Liver (tissue), 9 donors: ENCODE results near the gene FBXO31. TPM values are rescaled to one million over a fixed set of nuclear protein-coding genes. Genes with fewer than 3 reads are reported as not detected.

ENCODE experiments used
- DNase-seq: peaks from one replicate; pipeline ENCODE4 v3.0.0-alpha.2; 2017; ENCODE audit warnings: low spot score
- H3K27ac ChIP-seq, 2 donors: one replicate each; pipeline ENCODE4 v1.7.0; 2013; ENCODE audit warnings: inconsistent platforms in 2 of 2, low read length in 2 of 2, control low read depth in 1 of 2, low read depth in 1 of 2, mild to moderate bottlenecking in 1 of 2
- H3K27me3 ChIP-seq, 4 donors: one replicate each; pipeline versions ENCODE4 v1.6.1 to v1.7.0; 2013; ENCODE audit warnings: low read length in 3 of 4, inconsistent platforms in 1 of 4, mild to moderate bottlenecking in 1 of 4, moderate library complexity in 1 of 4; ENCODE audit not compliant: control insufficient read depth in 4 of 4, insufficient read depth in 4 of 4
- H3K36me3 ChIP-seq, 4 donors: one replicate each; pipeline versions ENCODE4 v1.6.1 to v1.7.0; 2013; ENCODE audit warnings: low read length in 3 of 4, mild to moderate bottlenecking in 3 of 4, low read depth in 1 of 4, moderate library complexity in 1 of 4; ENCODE audit not compliant: control insufficient read depth in 4 of 4, insufficient read depth in 3 of 4
- H3K4me1 ChIP-seq, 4 donors: one replicate each; pipeline versions ENCODE4 v1.6.1 to v1.7.0; 2013; ENCODE audit warnings: low read length in 3 of 4, mild to moderate bottlenecking in 3 of 4, moderate library complexity in 1 of 4; ENCODE audit not compliant: control insufficient read depth in 4 of 4, insufficient read depth in 4 of 4
- H3K4me3 ChIP-seq, 3 donors: one replicate each; pipeline versions ENCODE4 v1.6.1 to v1.7.0; 2013; ENCODE audit warnings: low read length in 3 of 3, control low read depth in 1 of 3, low read depth in 1 of 3, mild to moderate bottlenecking in 1 of 3
- H3K9ac ChIP-seq, 2 donors: one replicate each; pipeline ENCODE4 v1.7.0; 2013; ENCODE audit warnings: low read length in 2 of 2, mild to moderate bottlenecking in 2 of 2, moderate library complexity in 2 of 2, control low read depth in 1 of 2, low read depth in 1 of 2
- H3K9me3 ChIP-seq, 4 donors: one replicate each; pipeline versions ENCODE4 v1.6.1 to v1.7.0; 2013; ENCODE audit warnings: low read length in 3 of 4; ENCODE audit not compliant: control insufficient read depth in 4 of 4
- FOXA1 ChIP-seq: IDR thresholded peaks from 2 replicates; pipeline ENCODE4 v1.6.1; 2016; ENCODE audit warnings: antibody characterized with exemption
- FOXA2 ChIP-seq: IDR thresholded peaks from 2 replicates; pipeline ENCODE4 v1.6.1; 2016; ENCODE audit warnings: antibody characterized with exemption
- GABPA ChIP-seq, 2 donors: IDR thresholded peaks in 1 of 2; conservative IDR thresholded peaks in 1 of 2; 2 replicates each; pipeline ENCODE4 v1.6.1; 2016; ENCODE audit warnings: antibody characterized with exemption in 2 of 2, mild to moderate bottlenecking in 1 of 2, moderate library complexity in 1 of 2
- HNF4A ChIP-seq, 2 donors: conservative IDR thresholded peaks; 2 replicates each; pipeline ENCODE4 v1.6.1; 2016; ENCODE audit warnings: antibody characterized with exemption in 2 of 2, mild to moderate bottlenecking in 2 of 2
- HNF4G ChIP-seq: IDR thresholded peaks from 2 replicates; pipeline ENCODE4 v1.6.1; 2016; ENCODE audit warnings: antibody characterized with exemption
- JUND ChIP-seq, 2 donors: IDR thresholded peaks; 2 replicates each; pipeline ENCODE4 v1.6.1; 2016; ENCODE audit warnings: antibody characterized with exemption in 2 of 2
- NR2F2 ChIP-seq: IDR thresholded peaks from 2 replicates; pipeline ENCODE4 v1.6.1; 2016; ENCODE audit warnings: antibody characterized with exemption
- RAD21 ChIP-seq, 2 donors: IDR thresholded peaks; 2 replicates each; pipeline ENCODE4 v1.6.1; 2016; ENCODE audit warnings: antibody characterized with exemption in 2 of 2, mild to moderate bottlenecking in 2 of 2
- RXRA ChIP-seq, 2 donors: IDR thresholded peaks; 2 replicates each; pipeline ENCODE4 v1.6.1; 2017 to 2018; ENCODE audit warnings: antibody characterized with exemption in 2 of 2, mild to moderate bottlenecking in 1 of 2
- SP1 ChIP-seq: IDR thresholded peaks from 2 replicates; pipeline ENCODE4 v1.6.1; 2018; ENCODE audit warnings: antibody characterized with exemption, mild to moderate bottlenecking
- YY1 ChIP-seq: IDR thresholded peaks from 2 replicates; pipeline ENCODE4 v1.6.1; 2016; ENCODE audit warnings: antibody characterized with exemption, mild to moderate bottlenecking
- WGBS: extraction: QIAGEN DNeasy Blood & Tissue Kit; methylation state at CpG from one replicate; pipeline ENCODE4 v1.1.7; 2013; 5-methylcytosine and 5-hydroxymethylcytosine counted together
- polyA plus RNA-seq, 2 donors: library from polyadenylated mRNA; stranded (reverse) in 1 of 2; unstranded in 1 of 2; fragments of 200-250 nt in 1 of 2; fragments of >200 nt in 1 of 2; fragmentation: Nextera tagmentation in 1 of 2; extraction: Ambion mirVana in 1 of 2; gene quantifications; one replicate each; pipeline versions ENCODE4 v1.2.1 to v1.2.3, GENCODE V29; 2013 to 2015
- total RNA-seq, 2 donors: library from RNA; depleted of rRNA; stranded (reverse); fragments of >200 nt; gene quantifications; one replicate each; pipeline ENCODE4 v1.2.3, GENCODE V29; 2014
- TF ChIP-seq, protein P1 (sequence below): IDR thresholded peaks from 2 replicates; pipeline ENCODE4 v1.6.1; 2016; ENCODE audit warnings: antibody characterized with exemption
- TF ChIP-seq, protein P2 (sequence below): IDR thresholded peaks from 2 replicates; pipeline ENCODE4 v1.6.1; 2016; ENCODE audit warnings: antibody characterized with exemption
- TF ChIP-seq, protein P3 (sequence below): fragments of 150-350 bp; IDR thresholded peaks from 2 replicates; pipeline ENCODE4 v1.5.1; 2017; ENCODE audit warnings: improper control_type of control experiment, low read depth, low read length; ENCODE audit not compliant: missing input control
- TF ChIP-seq, protein P4 (sequence below): IDR thresholded peaks from 2 replicates; pipeline ENCODE4 v1.6.1; 2016; ENCODE audit warnings: antibody characterized with exemption
- donor health status: healthy.
- donor health status: healthy.
- donor health status: healthy.
- donor health status: healthy.
- donor health status: healthy.

FBXO31 gene
- total and polyA plus RNA-seq, 4 donors, result 13.2 to 30.3 (median 18.1) TPM

DNA sequence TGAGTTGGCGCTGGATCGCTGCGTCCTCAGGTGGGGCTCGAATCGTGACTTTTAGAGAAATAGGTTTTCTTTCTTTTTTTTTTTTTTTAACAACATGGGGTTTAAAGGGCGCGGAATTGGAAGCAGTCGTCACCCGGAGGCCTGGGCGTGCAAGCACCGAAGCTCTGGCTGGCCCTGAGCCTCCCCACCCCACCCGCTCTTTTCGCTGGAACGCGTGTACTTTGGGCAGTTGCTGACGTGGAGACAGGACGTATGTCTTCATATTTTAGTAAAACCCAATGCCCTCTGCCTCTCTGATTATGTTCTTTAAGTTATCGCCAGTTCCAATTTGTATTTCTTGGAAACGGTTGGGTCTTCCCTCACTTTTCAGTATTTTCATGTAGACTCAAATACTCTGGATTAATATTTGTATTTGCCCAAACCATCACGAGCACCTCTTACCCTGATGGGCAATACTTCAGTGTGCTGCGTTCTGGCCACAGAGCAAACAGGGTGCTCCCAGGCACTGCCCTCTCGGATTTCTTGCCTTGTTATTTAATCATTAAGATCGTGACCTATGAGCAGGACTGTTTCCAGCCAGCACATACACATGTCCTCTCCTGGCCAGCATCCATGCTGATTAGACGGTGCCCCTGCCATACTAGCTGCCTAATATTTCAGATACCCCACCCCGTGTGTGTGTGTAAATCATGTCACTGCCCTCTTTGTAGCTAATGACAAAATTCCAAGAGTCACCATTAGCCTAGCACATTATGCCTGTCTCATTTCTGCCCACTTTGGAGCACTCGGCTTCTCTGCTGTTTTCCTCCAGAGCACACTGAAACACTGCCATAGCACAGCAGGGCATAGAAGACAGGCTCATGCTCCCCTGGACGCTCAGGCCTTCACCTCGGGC lies 65.6 kb downstream of the FBXO31 start (continued):
- TF ChIP-seq, protein P1, sequence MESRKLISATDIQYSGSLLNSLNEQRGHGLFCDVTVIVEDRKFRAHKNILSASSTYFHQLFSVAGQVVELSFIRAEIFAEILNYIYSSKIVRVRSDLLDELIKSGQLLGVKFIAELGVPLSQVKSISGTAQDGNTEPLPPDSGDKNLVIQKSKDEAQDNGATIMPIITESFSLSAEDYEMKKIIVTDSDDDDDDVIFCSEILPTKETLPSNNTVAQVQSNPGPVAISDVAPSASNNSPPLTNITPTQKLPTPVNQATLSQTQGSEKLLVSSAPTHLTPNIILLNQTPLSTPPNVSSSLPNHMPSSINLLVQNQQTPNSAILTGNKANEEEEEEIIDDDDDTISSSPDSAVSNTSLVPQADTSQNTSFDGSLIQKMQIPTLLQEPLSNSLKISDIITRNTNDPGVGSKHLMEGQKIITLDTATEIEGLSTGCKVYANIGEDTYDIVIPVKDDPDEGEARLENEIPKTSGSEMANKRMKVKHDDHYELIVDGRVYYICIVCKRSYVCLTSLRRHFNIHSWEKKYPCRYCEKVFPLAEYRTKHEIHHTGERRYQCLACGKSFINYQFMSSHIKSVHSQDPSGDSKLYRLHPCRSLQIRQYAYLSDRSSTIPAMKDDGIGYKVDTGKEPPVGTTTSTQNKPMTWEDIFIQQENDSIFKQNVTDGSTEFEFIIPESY, result no peak
- TF ChIP-seq FOXA1, result no peak
- peak; percentile 58 for TF ChIP-seq SP1
- TF ChIP-seq HNF4G, result no peak
- TF ChIP-seq, protein P2, sequence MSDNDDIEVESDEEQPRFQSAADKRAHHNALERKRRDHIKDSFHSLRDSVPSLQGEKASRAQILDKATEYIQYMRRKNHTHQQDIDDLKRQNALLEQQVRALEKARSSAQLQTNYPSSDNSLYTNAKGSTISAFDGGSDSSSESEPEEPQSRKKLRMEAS, result no peak
- peak; percentile 26 to 42 for TF ChIP-seq HNF4A (conservative IDR thresholded peaks at IDR 0.05)
- peak; percentile 52 for TF ChIP-seq NR2F2

DNA sequence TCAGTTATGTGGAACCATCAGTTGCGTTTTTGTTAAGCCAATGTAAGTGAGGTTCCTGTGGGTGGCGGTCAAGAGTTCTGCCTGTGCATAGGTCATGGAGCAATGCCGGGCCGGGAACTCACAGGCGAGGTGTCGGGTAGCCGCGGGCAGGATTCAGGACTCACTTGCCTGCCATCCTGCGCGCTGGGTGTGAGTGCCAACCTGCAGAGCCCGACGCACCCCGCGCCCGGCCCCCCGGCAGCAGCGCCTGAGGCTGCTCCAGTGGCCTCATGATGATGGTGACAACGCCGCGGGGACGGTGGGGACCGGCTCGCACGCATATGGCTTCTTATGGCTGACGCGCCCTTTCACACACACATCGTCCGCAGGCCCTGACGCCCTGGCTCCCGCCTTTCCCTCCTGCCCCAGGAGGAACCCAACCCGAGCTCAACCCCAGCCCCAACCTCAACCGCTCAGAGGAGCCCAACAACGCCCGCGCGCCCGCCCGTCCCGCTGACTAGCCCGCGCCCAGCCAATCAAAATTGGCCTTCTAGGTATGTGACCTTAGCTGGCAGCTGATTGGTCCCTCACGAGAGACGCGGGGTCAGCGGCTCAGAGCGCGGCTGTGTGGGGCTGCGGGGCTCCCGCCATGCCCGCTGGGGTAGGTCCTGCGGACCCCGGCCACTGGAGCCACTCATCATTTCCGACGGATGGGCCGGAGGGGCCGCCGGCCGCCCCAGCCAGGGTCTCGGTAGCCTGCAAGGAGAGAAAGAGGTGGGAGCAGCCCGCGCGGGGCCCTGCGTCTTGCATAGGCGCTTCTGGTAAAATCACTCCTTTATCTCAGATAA lies 66.4 kb downstream of the FBXO31 start, which contains the start of gene C16orf95:
C16orf95 (minus strand) TSS at position 470 of the 827 bp plus-strand sequence; CDS start at position 320, 150 bp downstream.
- Histone ChIP-seq H3K4me3 (peak within 1 kb of the TSS; percentile 70 to 92 (median 81)), H3K9ac (peak within 1 kb of the TSS; percentile 83 to 86), H3K27ac (peak within 1 kb of the TSS; percentile 86 to 89), H3K9me3 (no peaks in the 10 kb centered on the region), H3K36me3 (no peaks in the 10 kb centered on the region), H3K4me1 (peaks cover 2 to 17% (median 11%) of the 10 kb centered on the region in 4 donors), H3K27me3 (no peaks in the 10 kb centered on the region)
- TF ChIP-seq SP1 (peak; percentile 87), RXRA (IDR thresholded peaks at IDR 0.05) (peak; percentile 74 to 85), NR2F2 (no peak), RAD21 (IDR thresholded peaks at IDR 0.05) (peak; percentile 71 to 73), FOXA1 (no peak), YY1 (peak; percentile 65), GABPA (IDR thresholded peaks at IDR 0.05 in 1 of 2, conservative IDR thresholded peaks at IDR 0.05 in 1 of 2) (no peak), JUND (IDR thresholded peaks at IDR 0.05) (no peak)
- TF ChIP-seq, protein P3, sequence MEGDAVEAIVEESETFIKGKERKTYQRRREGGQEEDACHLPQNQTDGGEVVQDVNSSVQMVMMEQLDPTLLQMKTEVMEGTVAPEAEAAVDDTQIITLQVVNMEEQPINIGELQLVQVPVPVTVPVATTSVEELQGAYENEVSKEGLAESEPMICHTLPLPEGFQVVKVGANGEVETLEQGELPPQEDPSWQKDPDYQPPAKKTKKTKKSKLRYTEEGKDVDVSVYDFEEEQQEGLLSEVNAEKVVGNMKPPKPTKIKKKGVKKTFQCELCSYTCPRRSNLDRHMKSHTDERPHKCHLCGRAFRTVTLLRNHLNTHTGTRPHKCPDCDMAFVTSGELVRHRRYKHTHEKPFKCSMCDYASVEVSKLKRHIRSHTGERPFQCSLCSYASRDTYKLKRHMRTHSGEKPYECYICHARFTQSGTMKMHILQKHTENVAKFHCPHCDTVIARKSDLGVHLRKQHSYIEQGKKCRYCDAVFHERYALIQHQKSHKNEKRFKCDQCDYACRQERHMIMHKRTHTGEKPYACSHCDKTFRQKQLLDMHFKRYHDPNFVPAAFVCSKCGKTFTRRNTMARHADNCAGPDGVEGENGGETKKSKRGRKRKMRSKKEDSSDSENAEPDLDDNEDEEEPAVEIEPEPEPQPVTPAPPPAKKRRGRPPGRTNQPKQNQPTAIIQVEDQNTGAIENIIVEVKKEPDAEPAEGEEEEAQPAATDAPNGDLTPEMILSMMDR, result peak; percentile 55
- under 1% methylated on average over 64 of the region's 64 CpGs for WGBS
- peak; percentile 99 for DNase-seq

DNA sequence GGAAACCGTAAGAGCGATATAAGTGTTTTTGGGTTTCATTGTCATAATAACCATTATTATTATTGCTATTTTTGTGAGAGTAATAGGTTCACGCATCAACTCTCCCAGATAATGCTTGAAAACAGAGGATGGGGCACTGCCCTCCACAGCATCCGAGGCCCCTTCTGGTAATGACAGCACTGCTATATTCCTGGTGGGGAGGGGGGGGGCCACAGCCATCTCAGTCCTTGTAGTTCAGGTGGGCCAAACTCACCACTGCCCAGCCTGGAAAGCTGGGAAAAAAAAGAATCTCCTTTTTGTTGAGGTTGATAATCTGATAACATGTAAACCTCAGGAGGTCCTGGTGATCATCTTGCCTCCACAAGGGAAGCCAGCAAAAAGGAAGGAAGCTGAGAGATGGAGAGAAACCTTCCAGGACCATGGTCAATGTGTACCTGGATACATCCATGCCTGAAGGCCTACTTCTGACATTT lies 67.1 kb downstream of the FBXO31 start:
- Histone ChIP-seq H3K9me3 (no peaks in the 10 kb centered on the region), H3K4me3 (peak overlapping the region in 1 of 3 donors; percentile 92), H3K27ac (peak overlapping the region; percentile 86 to 89), H3K9ac (no peak overlapping the region), H3K4me1 (peaks cover 2 to 17% (median 11%) of the 10 kb centered on the region in 4 donors), H3K27me3 (no peaks in the 10 kb centered on the region), H3K36me3 (no peaks in the 10 kb centered on the region)
- DNase-seq, result no peak
- 97% methylated on average over 4 of the region's 4 CpGs for WGBS
- TF ChIP-seq FOXA2, result no peak
- TF ChIP-seq, protein P3, result no peak
- TF ChIP-seq, protein P4, sequence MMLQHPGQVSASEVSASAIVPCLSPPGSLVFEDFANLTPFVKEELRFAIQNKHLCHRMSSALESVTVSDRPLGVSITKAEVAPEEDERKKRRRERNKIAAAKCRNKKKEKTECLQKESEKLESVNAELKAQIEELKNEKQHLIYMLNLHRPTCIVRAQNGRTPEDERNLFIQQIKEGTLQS, result no peak
- TF ChIP-seq HNF4G, result no peak
- no peak for TF ChIP-seq HNF4A (conservative IDR thresholded peaks at IDR 0.05)
- TF ChIP-seq, protein P2, result no peak
- no peak for TF ChIP-seq RXRA (IDR thresholded peaks at IDR 0.05)
